ENCODE results near the gene CACNA2D1. TPM values are rescaled to one million over a fixed set of nuclear protein-coding genes. Genes with fewer than 3 reads are reported as not detected.

The CACNA2D1 gene
- 0.10 TPM for total RNA-seq

- no peaks in the 10 kb centered on the region for H3K4me1 ChIP-seq (ENCODE audit: insufficient read depth, low read length)
- H3K27me3 ChIP-seq (ENCODE audit: insufficient read depth, low read length), result peaks cover 59% of the 10 kb centered on the region
- no peak within 1 kb of the TSS for H3K4me3 ChIP-seq (ENCODE audit: low read length)
- no peaks in the 10 kb centered on the region for H3K9me3 ChIP-seq (ENCODE audit: low read depth, low read length)
These were observed at the start of gene CACNA2D1 for GRCh38 chr7:82443547-82444219. Gene CACNA2D1 (minus strand): TSS chr7:82443777.

GRCh38 chr7:82481499-82482097, 38.0 kb upstream of the CACNA2D1 start:
- no peaks in the 10 kb centered on the region for H3K9me3 ChIP-seq (ENCODE audit: low read depth, low read length)
- H3K4me1 ChIP-seq (ENCODE audit: insufficient read depth, low read length), result no peaks in the 10 kb centered on the region
- no peak overlapping the region for H3K4me3 ChIP-seq (ENCODE audit: low read length)
- no peaks in the 10 kb centered on the region for H3K27me3 ChIP-seq (ENCODE audit: insufficient read depth, low read length)

- no peaks in the 10 kb centered on the region for H3K27me3 ChIP-seq (ENCODE audit: insufficient read depth, low read length)
- H3K9me3 ChIP-seq (ENCODE audit: low read depth, low read length), result no peaks in the 10 kb centered on the region
- H3K4me3 ChIP-seq (ENCODE audit: low read length), result no peak overlapping the region
- no peaks in the 10 kb centered on the region for H3K4me1 ChIP-seq (ENCODE audit: insufficient read depth, low read length)
These were observed 34.3 kb upstream of the CACNA2D1 start for GRCh38 chr7:82477733-82478515.

GRCh38 chr7:82472966-82473365, 29.4 kb upstream of the CACNA2D1 start:
- no peaks in the 10 kb centered on the region for H3K27me3 ChIP-seq (ENCODE audit: insufficient read depth, low read length)
- no peak overlapping the region for H3K4me3 ChIP-seq (ENCODE audit: low read length)
- H3K4me1 ChIP-seq (ENCODE audit: insufficient read depth, low read length), result no peaks in the 10 kb centered on the region
- H3K9me3 ChIP-seq (ENCODE audit: low read depth, low read length), result no peaks in the 10 kb centered on the region

GRCh38 chr7:82471351-82472020, 27.9 kb upstream of the CACNA2D1 start:
- H3K9me3 ChIP-seq (ENCODE audit: low read depth, low read length), result no peaks in the 10 kb centered on the region
- no peak overlapping the region for H3K4me3 ChIP-seq (ENCODE audit: low read length)
- H3K27me3 ChIP-seq (ENCODE audit: insufficient read depth, low read length), result no peaks in the 10 kb centered on the region
- no peaks in the 10 kb centered on the region for H3K4me1 ChIP-seq (ENCODE audit: insufficient read depth, low read length)

- no peaks in the 10 kb centered on the region for H3K4me1 ChIP-seq (ENCODE audit: insufficient read depth, low read length)
- no peaks in the 10 kb centered on the region for H3K9me3 ChIP-seq (ENCODE audit: low read depth, low read length)
- H3K4me3 ChIP-seq (ENCODE audit: low read length), result no peak overlapping the region
- no peaks in the 10 kb centered on the region for H3K27me3 ChIP-seq (ENCODE audit: insufficient read depth, low read length)
These were observed 25.6 kb upstream of the CACNA2D1 start for GRCh38 chr7:82469207-82469606.

GRCh38 chr7:82468435-82468834, 24.9 kb upstream of the CACNA2D1 start:
- no peaks in the 10 kb centered on the region for H3K27me3 ChIP-seq (ENCODE audit: insufficient read depth, low read length)
- H3K4me3 ChIP-seq (ENCODE audit: low read length), result no peak overlapping the region
- no peaks in the 10 kb centered on the region for H3K9me3 ChIP-seq (ENCODE audit: low read depth, low read length)
- H3K4me1 ChIP-seq (ENCODE audit: insufficient read depth, low read length), result no peaks in the 10 kb centered on the region

GRCh38 chr7:82467020-82467419, 23.4 kb upstream of the CACNA2D1 start:
- Histone ChIP-seq H3K27me3 (ENCODE audit: insufficient read depth, low read length) (no peaks in the 10 kb centered on the region), H3K4me3 (ENCODE audit: low read length) (no peak overlapping the region)

GRCh38 chr7:82464372-82464771, 20.8 kb upstream of the CACNA2D1 start:
- Histone ChIP-seq H3K4me1 (ENCODE audit: insufficient read depth, low read length) (no peaks in the 10 kb centered on the region), H3K27me3 (ENCODE audit: insufficient read depth, low read length) (no peaks in the 10 kb centered on the region), H3K9me3 (ENCODE audit: low read depth, low read length) (no peaks in the 10 kb centered on the region), H3K4me3 (ENCODE audit: low read length) (no peak overlapping the region)

More at GRCh38 chr7:82467020-82467419, 23.4 kb upstream of the CACNA2D1 start:
- Histone ChIP-seq H3K4me1 (ENCODE audit: insufficient read depth, low read length) (no peaks in the 10 kb centered on the region), H3K9me3 (ENCODE audit: low read depth, low read length) (no peaks in the 10 kb centered on the region)

- no peaks in the 10 kb centered on the region for H3K9me3 ChIP-seq (ENCODE audit: low read depth, low read length)
- H3K4me1 ChIP-seq (ENCODE audit: insufficient read depth, low read length), result no peaks in the 10 kb centered on the region
- H3K4me3 ChIP-seq (ENCODE audit: low read length), result no peak overlapping the region
- H3K27me3 ChIP-seq (ENCODE audit: insufficient read depth, low read length), result no peaks in the 10 kb centered on the region
These were observed 11.7 kb upstream of the CACNA2D1 start for GRCh38 chr7:82455295-82455694.

GRCh38 chr7:82450759-82451158, 7.2 kb upstream of the CACNA2D1 start:
- no peaks in the 10 kb centered on the region for H3K9me3 ChIP-seq (ENCODE audit: low read depth, low read length)
- peaks cover 3% of the 10 kb centered on the region for H3K27me3 ChIP-seq (ENCODE audit: insufficient read depth, low read length)
- no peaks in the 10 kb centered on the region for H3K4me1 ChIP-seq (ENCODE audit: insufficient read depth, low read length)
- H3K4me3 ChIP-seq (ENCODE audit: low read length), result no peak overlapping the region

GRCh38 chr7:82449910-82450309, 6.3 kb upstream of the CACNA2D1 start:
- H3K9me3 ChIP-seq (ENCODE audit: low read depth, low read length), result no peaks in the 10 kb centered on the region
- no peaks in the 10 kb centered on the region for H3K4me1 ChIP-seq (ENCODE audit: insufficient read depth, low read length)
- peaks cover 12% of the 10 kb centered on the region for H3K27me3 ChIP-seq (ENCODE audit: insufficient read depth, low read length)
- no peak overlapping the region for H3K4me3 ChIP-seq (ENCODE audit: low read length)

- H3K4me1 ChIP-seq (ENCODE audit: insufficient read depth, low read length), result no peaks in the 10 kb centered on the region
- H3K9me3 ChIP-seq (ENCODE audit: low read depth, low read length), result no peaks in the 10 kb centered on the region
These were observed 3.3 kb upstream of the CACNA2D1 start for GRCh38 chr7:82446897-82447296.

GRCh38 chr7:82445271-82445670, 1.7 kb upstream of the CACNA2D1 start:
- Histone ChIP-seq H3K9me3 (ENCODE audit: low read depth, low read length) (no peaks in the 10 kb centered on the region), H3K27me3 (ENCODE audit: insufficient read depth, low read length) (peaks cover 49% of the 10 kb centered on the region), H3K4me3 (ENCODE audit: low read length) (no peak overlapping the region), H3K4me1 (ENCODE audit: insufficient read depth, low read length) (no peaks in the 10 kb centered on the region)

More at GRCh38 chr7:82446897-82447296, 3.3 kb upstream of the CACNA2D1 start:
- Histone ChIP-seq H3K27me3 (ENCODE audit: insufficient read depth, low read length) (peaks cover 33% of the 10 kb centered on the region), H3K4me3 (ENCODE audit: low read length) (no peak overlapping the region)
